ENCODE results near the gene GNAS-AS1.

The GNAS-AS1 gene

GRCh38 chr20:58778760-58779159 is 71.9 kb downstream of the GNAS-AS1 start:
- no peak for DNase-seq (ENCODE audit: low spot score)

- DNase-seq (ENCODE audit: low spot score) = no peak
Observed at GRCh38 chr20:58777657-58778056, 73.0 kb downstream of the GNAS-AS1 start.

GRCh38 chr20:58776109-58776508 is 74.6 kb downstream of the GNAS-AS1 start:
- DNase-seq (ENCODE audit: low spot score) = no peak

- no peak for DNase-seq (ENCODE audit: low spot score)
Observed at GRCh38 chr20:58775371-58775770, 75.3 kb downstream of the GNAS-AS1 start.

- DNase-seq (ENCODE audit: low spot score) = no peak
Observed at GRCh38 chr20:58774667-58775263, 75.9 kb downstream of the GNAS-AS1 start.

- no peak for DNase-seq (ENCODE audit: low spot score)
Observed at GRCh38 chr20:58774214-58774613, 76.5 kb downstream of the GNAS-AS1 start.

- no peak for DNase-seq (ENCODE audit: low spot score)
Observed at GRCh38 chr20:58772786-58773185, 77.9 kb downstream of the GNAS-AS1 start.
